HG03571 (cell line): ENCODE data around the gene COL9A3.

Experiments
- ATAC-seq: cut with Tn5 transposase; IDR thresholded peaks from one replicate; pipeline ENCODE4 v1.9.1; 2021; ENCODE audit not compliant: unreplicated experiment

Gene COL9A3

GRCh38 chr20:62809530-62810428 is 7.1 kb upstream of the COL9A3 start:
- no peak for ATAC-seq

- ATAC-seq = no peak
Observed at GRCh38 chr20:62811320-62811719, 5.5 kb upstream of the COL9A3 start.

- no peak for ATAC-seq
Observed at GRCh38 chr20:62811720-62812119, 5.1 kb upstream of the COL9A3 start.

GRCh38 chr20:62812181-62812906 is 4.5 kb upstream of the COL9A3 start:
- ATAC-seq = no peak

- ATAC-seq = no peak
Observed at GRCh38 chr20:62812907-62813200, 4.0 kb upstream of the COL9A3 start.

- no peak for ATAC-seq
Observed at GRCh38 chr20:62813588-62813987, 3.3 kb upstream of the COL9A3 start.

GRCh38 chr20:62814060-62814708 is 2.7 kb upstream of the COL9A3 start:
- no peak for ATAC-seq

- ATAC-seq = no peak
Observed at GRCh38 chr20:62814709-62815065, 2.2 kb upstream of the COL9A3 start.

GRCh38 chr20:62815066-62815991 is 1.5 kb upstream of the COL9A3 start:
- no peak for ATAC-seq

- no peak for ATAC-seq
Observed at GRCh38 chr20:62816031-62816883, 593 bp upstream of the COL9A3 start.

GRCh38 chr20:62817975-62818591 is 1.2 kb downstream of the COL9A3 start:
- ATAC-seq = no peak

GRCh38 chr20:62818592-62819493 is 2.0 kb downstream of the COL9A3 start:
- ATAC-seq = no peak

GRCh38 chr20:62819494-62820174 is 2.8 kb downstream of the COL9A3 start:
- no peak for ATAC-seq

- ATAC-seq = no peak
Observed at GRCh38 chr20:62820208-62820961, 3.5 kb downstream of the COL9A3 start.

- no peak for ATAC-seq
Observed at GRCh38 chr20:62820962-62821725, 4.3 kb downstream of the COL9A3 start.

GRCh38 chr20:62821726-62822210 is 4.9 kb downstream of the COL9A3 start:
- ATAC-seq = no peak
